GM23338 (cell line): ENCODE results near the gene SEL1L3.

ENCODE experiments used
- CREB1 ChIP-seq: fragments of 250-450 bp; sonication (Bioruptor Pico); IDR thresholded peaks from 2 replicates; pipeline ENCODE4 v1.5.0; 2020; ENCODE audit warnings: low read depth, mild to moderate bottlenecking, moderate library complexity
- CTCF ChIP-seq, 2 experiments: fragments of 200-600 bp in 1 of 2; sonication (generic) in 1 of 2; conservative IDR thresholded peaks; 2 replicates each; pipeline versions ENCODE4 v1.5.1 to v1.6.1; 2016 to 2017; ENCODE audit warnings: antibody characterized with exemption in 2 of 2, low read depth in 2 of 2, mild to moderate bottlenecking in 2 of 2, moderate library complexity in 1 of 2
- EZH2phosphoT487 ChIP-seq: fragments of 200-600 bp; sonication (generic); IDR thresholded peaks from one replicate; pipeline ENCODE4 v1.8.1; 2018; ENCODE audit warnings: antibody characterized with exemption; ENCODE audit not compliant: unreplicated experiment
- STAT1 ChIP-seq: IDR thresholded peaks from one replicate; pipeline ENCODE4 v1.6.1; 2016; ENCODE audit warnings: antibody characterized with exemption; ENCODE audit not compliant: unreplicated experiment

DNA sequence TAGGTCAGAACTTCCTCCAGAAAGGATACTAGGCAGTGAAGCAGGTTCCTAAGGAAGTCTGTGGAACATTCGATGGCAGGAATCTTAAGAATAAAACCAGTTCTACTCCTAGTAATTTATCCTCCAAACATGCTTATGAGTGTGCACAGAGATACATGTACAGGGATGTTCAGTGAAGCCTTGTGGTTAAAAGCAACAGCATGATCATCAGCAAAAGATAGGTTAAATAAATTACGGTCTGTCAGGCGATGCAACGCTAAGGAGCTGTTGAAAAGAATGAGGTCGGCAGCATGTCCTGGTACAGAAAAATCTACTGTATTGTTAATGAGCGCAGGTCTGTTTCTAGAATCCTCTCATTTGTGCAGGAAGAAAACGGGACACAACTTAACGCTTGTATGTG lies 23.6 kb downstream of the SEL1L3 start:
- TF ChIP-seq CTCF (conservative IDR thresholded peaks at IDR 0.05; ENCODE audit: low read depth in 2 of 2), result no peak
- TF ChIP-seq CREB1 (CRISPR knock-in tag), result no peak
- no peak for TF ChIP-seq STAT1
- no peak for TF ChIP-seq EZH2phosphoT487
